ENCODE results near the gene FBXL4.
A peak's percentile ranks its signal among the peaks of the same experiment; 100 is the strongest.

Gene FBXL4

GRCh38 chr6:98838032-98838431, 109.7 kb downstream of the FBXL4 start:
- no peak for DNase-seq (ENCODE audit: low spot score)

- no peak for DNase-seq (ENCODE audit: low spot score)
Measured at GRCh38 chr6:98836962-98837944, 110.5 kb downstream of the FBXL4 start.

- no peak for DNase-seq (ENCODE audit: low spot score)
Measured at GRCh38 chr6:98836025-98836961, 111.5 kb downstream of the FBXL4 start.

GRCh38 chr6:98835149-98836024, 112.4 kb downstream of the FBXL4 start:
- no peak for DNase-seq (ENCODE audit: low spot score)

- DNase-seq (ENCODE audit: low spot score), result peak; percentile 22
Measured at GRCh38 chr6:98834060-98835031, 113.4 kb downstream of the FBXL4 start, which contains the start of gene POU3F2. TSS of gene POU3F2 (plus strand) at chr6:98834574. CDS start at chr6:98834874, 300 bp downstream.

- DNase-seq (ENCODE audit: low spot score), result no peak
Measured at GRCh38 chr6:98833307-98834059, 114.3 kb downstream of the FBXL4 start.

- no peak for DNase-seq (ENCODE audit: low spot score)
Measured at GRCh38 chr6:98833057-98833306, 114.8 kb downstream of the FBXL4 start.

GRCh38 chr6:98832284-98833056, 115.3 kb downstream of the FBXL4 start:
- no peak for DNase-seq (ENCODE audit: low spot score)

- DNase-seq (ENCODE audit: low spot score), result peak; percentile 6
Measured at GRCh38 chr6:98831959-98832283, 115.8 kb downstream of the FBXL4 start.

- DNase-seq (ENCODE audit: low spot score), result no peak
Measured at GRCh38 chr6:98831057-98831958, 116.4 kb downstream of the FBXL4 start.

- no peak for DNase-seq (ENCODE audit: low spot score)
Measured at GRCh38 chr6:98830146-98830545, 117.6 kb downstream of the FBXL4 start.

- DNase-seq (ENCODE audit: low spot score), result no peak
Measured at GRCh38 chr6:98828941-98829411, 118.8 kb downstream of the FBXL4 start.

- DNase-seq (ENCODE audit: low spot score), result no peak
Measured at GRCh38 chr6:98828211-98828788, 119.4 kb downstream of the FBXL4 start.

GRCh38 chr6:98827295-98828159, 120.2 kb downstream of the FBXL4 start:
- DNase-seq (ENCODE audit: low spot score), result no peak

- no peak for DNase-seq (ENCODE audit: low spot score)
Measured at GRCh38 chr6:98825600-98826230, 122.0 kb downstream of the FBXL4 start.
